GM11168 (cell line): ENCODE data around the gene DYNC1H1.
"Not testable (repeated sequence)": the region's sequence is repeated elsewhere in the genome, so short reads cannot be mapped to it uniquely, and the experiment has no call there.

Experiments
- in situ Hi-C: fragments of 300-500 bp; cut with MboI; formaldehyde crosslinking; loops from one replicate; pipeline ENCODE4 v1.12.0; 2022; ENCODE audit warnings: low sequenced_read_pairs; ENCODE audit not compliant: unreplicated experiment

Gene DYNC1H1

GRCh38 chr14:102057480-102058114 lies 93.2 kb downstream of the DYNC1H1 start:
- in situ Hi-C loops: no loop called here

DNA sequence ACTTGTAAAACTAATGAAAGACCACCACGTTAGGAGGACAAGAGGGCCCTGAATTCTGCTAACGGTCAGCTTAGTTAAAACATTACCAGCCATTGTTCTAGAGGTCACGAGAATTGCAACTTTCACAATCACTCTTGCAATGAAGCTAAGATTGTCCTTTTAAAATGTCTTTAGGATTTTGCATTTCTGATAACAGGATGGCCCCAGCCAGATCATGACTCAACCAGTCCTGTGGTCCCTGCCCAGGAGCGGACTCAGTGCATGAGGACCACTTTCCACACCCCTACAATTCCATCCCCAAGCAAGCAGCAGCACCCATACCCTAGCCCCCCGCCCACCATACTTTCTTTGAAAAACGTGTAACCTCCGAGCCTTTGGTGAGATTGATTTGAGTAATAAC lies 93.8 kb downstream of the DYNC1H1 start:
- in situ Hi-C loops: no loop called here

GRCh38 chr14:102058961-102059360 lies 94.6 kb downstream of the DYNC1H1 start:
- in situ Hi-C loops: no loop called here

- in situ Hi-C loops: no loop called here
These were observed 98.9 kb downstream of the DYNC1H1 start for GRCh38 chr14:102063109-102063807.

DNA sequence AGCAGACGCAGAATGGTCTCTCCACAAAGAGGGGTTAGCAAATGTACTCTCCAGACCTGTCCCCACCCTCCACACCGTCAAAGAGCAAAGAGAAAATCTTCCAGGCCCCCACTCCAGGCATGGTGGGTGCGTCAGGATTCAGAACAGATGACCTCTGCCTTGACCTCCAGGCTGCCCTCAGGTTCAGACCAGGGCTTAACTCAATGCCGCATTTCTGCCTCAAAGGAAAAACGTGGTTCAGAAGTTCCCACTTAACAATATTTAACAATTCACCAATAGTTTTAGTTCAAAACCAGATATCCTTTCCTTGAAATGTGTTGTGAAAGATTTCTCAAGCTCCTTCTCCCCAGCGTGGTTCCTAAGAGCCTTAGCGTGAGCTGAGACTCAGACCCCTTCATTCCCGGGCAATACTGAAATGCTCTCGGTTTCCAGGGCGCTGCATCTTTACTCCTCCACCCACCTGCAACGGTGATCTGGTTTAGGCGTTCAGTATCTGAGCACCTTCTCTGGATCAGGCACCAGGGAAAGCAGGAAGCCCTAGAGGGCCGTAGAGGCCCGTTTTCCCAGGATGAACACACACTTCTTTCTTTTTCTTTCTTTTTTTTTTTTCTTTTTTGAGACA lies 99.5 kb downstream of the DYNC1H1 start:
- in situ Hi-C loops: no loop called here

DNA sequence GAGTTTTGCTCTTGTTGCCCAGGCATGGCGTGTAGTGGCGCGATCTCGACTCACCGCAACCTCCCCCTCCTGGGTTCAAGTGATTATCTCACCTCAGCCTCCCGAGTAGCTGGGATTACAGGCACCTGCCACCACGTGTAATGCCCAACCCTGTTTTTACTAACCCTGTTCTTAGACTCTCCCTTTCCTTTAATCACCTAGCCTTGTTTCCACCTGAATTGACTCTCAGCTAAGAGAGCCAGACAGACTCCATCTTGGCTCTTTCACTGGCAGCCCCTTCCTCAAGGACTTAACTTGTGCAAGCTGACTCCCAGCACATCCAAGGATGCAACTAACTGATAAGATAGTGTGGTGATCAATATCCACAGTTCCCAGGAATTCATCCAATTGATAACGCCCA lies 100.2 kb downstream of the DYNC1H1 start:
- in situ Hi-C loops: not testable (repeated sequence)

- in situ Hi-C loops: no loop called here
These were observed 101.7 kb downstream of the DYNC1H1 start for GRCh38 chr14:102066041-102066451.

GRCh38 chr14:102071283-102071998 lies 107.1 kb downstream of the DYNC1H1 start:
- in situ Hi-C loops: no loop called here

GRCh38 chr14:102074415-102074964 lies 110.1 kb downstream of the DYNC1H1 start:
- in situ Hi-C loops: no loop called here

GRCh38 chr14:102075155-102075554 lies 110.8 kb downstream of the DYNC1H1 start:
- in situ Hi-C loops: no loop called here

- in situ Hi-C loops: no loop called here
These were observed 113.0 kb downstream of the DYNC1H1 start for GRCh38 chr14:102077382-102077709.

- in situ Hi-C loops: not testable (repeated sequence)
These were observed 114.0 kb downstream of the DYNC1H1 start for GRCh38 chr14:102078361-102078791.

DNA sequence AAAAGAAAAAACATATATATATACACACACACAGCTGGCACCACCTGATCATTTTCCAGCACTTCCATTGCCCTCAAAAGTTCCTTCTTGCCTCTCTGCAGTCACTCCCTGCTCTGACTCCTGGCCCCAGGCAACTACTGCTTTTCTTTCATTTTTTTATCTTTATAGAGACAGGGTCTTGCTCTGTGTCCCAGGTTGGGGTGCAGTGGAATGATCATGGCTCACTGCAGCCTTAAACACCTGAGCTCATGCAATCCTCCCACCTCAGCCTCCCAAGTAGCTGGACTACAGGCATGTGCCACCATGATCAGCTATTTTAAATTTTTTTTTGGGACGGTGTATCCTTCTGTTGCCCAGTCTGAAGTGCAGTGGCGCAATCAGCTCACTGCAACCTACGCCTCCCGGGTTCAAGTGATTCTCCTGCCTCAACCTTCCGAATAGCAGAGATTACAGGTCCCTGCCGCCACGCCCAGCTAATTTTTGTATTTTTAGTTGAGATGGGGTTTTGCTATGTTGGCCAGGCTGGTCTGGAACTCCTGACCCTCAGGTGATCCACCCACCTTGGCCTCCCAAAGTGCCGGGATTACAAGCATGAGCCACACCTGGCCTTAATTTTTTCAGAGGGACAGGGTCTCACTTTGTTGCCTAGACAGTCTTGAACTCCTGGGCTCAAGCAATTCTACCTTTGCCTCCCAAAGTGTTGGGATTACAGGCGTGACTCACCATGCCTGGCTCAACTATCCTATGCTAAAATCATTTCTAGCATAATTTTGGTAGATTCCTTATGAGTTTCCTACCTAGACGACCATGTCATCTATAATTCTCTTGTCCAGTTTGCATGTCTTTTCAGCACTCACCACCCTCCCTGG lies 114.7 kb downstream of the DYNC1H1 start:
- in situ Hi-C loops: no loop called here

DNA sequence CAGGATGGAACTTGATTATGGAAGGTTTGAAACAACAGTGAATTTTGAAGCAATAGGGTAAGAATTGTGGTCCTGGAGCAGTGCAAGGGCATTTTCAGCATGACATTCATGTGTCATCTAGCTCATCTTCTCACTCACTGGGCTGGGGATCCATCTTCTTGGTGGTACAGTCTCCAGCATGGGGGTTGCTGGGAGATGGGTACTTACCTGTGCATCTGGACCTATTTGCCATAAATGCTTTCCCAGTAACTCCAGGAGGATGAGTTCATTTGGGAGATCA lies 115.3 kb downstream of the DYNC1H1 start:
- in situ Hi-C loops: no loop called here

- in situ Hi-C loops: no loop called here
These were observed 116.1 kb downstream of the DYNC1H1 start for GRCh38 chr14:102080183-102081080.

DNA sequence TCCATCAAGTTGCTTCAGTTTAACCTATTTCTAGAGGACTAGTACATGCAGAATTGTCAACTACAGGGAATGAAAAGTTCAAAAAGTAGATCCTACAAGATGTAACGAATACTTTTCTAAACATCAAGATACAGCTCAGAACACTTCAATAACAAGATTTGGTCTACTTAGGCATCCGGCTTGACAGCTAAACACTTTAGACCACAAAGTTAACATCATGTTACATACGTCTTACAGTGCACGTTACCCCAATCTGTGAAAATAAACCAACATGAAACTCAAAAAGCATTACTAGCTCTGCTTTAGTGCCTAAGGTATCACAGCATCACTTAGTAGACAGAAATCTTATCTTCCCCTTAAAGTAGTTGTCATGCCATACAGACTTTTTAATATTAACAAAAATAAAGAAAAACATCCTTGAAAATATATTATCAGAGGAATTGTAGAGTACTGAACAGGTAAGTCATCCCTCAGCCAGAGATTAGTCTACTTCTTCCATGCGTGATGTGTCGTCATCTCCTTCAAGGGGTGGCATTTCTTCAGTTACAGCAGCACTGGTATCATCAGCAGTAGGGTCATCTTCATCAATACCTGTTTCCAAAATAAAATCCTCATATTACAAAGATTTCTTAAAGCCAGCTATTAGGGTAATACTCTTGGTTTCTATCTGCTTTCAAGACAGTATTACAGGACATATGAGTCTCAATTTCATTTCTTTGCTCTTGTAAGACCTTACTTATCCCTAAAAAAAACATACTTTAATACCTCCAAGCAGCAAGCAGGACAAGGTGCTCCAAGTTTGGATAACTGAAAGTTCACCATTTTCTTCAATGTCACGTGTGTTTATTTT lies 117.1 kb downstream of the DYNC1H1 start:
- in situ Hi-C loops: no loop called here

DNA sequence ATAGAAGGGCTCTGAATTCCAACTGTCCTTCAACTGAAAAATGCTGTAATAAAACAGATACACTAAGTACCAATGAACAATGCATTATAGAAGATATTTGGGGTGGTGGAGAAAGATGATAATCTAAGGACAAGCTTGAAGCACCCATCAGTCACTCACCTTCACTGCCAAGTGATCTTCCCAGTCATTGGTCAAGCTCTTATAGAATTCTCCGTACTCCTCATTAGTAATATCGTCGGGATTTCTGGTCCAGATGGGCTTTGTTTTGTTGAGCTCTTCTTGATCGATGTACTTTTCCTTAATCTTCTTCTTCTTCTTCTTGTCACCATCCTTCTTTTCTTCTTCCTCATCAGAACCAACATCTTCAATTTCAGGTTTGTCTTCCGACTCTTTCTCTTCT lies 120.1 kb downstream of the DYNC1H1 start:
- in situ Hi-C loops: not testable (repeated sequence)

- in situ Hi-C loops: no loop called here
These were observed 120.6 kb downstream of the DYNC1H1 start for GRCh38 chr14:102084931-102085330.
